Hematopoietic multipotent progenitor cell treated with erythropoietin and hydrocortisone succinate and interleukin-3 and kit ligand, for 4 days (in vitro differentiated cells): ENCODE data around the gene DENND1B.
"Not testable (repeated sequence)": the region's sequence is repeated elsewhere in the genome, so short reads cannot be mapped to it uniquely, and the experiment has no call there.

Experiments used
- DNase-seq: peaks from one replicate; pipeline ENCODE4 v3.0.0-alpha.2; 2015

DENND1B gene

DNA sequence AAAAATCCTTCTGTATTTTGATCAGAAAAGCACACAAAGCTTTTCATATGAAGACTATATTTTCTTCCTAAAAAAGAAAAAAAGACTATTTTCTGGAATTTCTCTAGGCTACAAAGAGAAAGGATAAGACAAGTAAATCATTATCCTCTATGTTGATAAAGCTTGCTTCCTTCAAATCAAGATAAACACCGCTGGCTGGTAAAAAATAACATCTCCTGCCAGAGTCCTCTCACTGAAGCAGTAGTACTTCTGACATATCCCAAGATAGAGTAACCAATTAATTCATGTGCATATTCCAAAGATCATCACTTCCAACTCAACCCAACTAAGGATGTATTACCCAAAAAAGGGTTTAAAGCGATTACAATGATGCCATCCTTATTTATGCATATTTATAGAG lies 34.3 kb downstream of the DENND1B start:
- DNase-seq, result no peak

DNA sequence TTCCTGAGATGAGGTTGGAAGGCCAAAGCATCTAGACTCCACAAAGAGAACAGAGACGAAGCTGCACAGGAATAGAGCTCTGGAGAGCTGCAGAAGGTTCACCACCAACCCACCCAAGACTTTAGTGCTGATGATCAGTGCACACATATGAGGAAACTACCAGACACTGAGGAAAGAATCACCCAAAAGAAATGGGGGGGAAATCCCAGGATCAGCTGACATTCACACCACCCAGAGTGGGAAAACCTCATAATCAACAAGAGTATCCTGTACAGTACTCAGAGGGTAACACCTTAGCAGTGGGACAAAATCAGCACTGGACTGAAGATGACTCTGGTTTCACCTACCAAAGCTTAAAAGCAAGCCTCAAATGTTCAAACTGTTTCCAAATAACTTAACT lies 36.4 kb downstream of the DENND1B start:
- no peak for DNase-seq

DNA sequence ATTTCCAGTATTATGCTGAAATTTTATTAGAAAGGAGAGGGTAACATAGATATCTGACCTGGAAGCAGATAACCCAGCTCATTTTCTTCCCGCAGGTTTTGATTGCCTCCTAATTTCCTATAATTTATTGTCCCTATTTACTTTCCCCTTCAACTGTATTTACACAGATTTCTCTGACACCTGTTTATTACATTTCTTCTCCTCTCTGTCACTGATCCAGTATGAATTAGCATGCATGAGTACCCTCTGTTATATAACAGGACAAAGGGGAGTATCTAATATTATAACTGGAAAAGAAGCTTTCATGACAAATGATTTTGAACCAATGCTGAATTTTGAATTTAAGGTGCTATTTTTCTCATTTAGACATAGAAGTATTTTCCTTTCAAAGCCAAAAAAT lies 37.4 kb downstream of the DENND1B start:
- no peak for DNase-seq

DNA sequence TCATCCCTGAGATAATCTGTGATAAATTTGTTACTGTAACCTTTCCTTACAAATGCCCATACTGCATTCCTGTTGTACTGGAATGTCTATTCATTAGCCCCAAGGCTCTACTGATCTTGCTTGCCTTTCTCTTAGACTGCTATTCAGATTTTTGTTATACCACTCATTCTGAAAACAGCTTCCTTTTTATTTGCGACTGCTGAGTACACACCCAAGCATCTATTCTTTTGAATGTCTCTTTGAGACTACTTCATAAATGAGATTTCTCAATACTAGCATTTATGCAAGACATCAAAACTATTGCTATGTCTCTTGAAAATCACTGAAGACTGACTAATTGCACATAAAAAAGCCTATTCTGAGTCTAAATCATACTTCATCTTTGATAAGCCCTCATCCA lies 38.6 kb downstream of the DENND1B start:
- DNase-seq, result peak; percentile 18

- no peak for DNase-seq
These were observed 39.8 kb downstream of the DENND1B start for GRCh38 chr1:197735461-197735860.

DNA sequence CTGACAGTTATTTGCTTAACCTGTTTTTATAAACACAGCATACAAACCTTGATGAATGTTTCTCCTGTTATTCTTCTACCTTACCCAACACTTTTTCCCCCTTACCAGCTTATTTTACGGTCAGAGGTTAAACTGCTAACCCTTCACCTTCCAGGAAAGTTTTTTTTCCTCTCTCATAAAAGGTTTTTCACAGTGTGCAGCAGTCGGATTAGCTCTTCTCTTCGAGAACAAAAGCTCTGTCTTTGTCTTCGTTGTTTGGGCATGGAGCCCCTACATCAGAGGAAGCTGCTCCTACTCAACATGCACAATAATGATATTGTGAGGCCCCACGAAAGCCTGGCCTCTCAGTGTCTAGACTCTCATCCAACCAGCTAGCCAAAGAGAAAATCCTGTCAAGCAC lies 42.0 kb downstream of the DENND1B start:
- no peak for DNase-seq

GRCh38 chr1:197732187-197732586 lies 43.1 kb downstream of the DENND1B start:
- no peak for DNase-seq

- DNase-seq, result no peak
These were observed 43.8 kb downstream of the DENND1B start for GRCh38 chr1:197731449-197731848.

DNA sequence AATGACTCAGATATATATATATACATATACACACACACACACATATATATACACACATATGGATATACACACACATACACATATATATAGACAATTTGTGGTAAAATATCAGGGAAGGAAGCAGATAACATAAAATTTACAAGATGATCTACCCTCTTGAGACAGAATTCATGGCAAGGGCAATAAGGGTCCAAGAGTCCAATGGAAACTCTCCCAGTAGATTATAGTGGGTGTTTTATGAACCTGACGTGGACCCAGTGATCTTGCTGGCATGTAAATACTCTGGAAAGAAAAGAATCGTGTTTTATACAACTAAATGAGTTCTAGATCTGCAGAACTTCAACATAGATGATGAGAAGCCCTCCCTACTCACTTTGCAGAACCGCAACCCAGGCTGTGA lies 49.3 kb downstream of the DENND1B start:
- no peak for DNase-seq

DNA sequence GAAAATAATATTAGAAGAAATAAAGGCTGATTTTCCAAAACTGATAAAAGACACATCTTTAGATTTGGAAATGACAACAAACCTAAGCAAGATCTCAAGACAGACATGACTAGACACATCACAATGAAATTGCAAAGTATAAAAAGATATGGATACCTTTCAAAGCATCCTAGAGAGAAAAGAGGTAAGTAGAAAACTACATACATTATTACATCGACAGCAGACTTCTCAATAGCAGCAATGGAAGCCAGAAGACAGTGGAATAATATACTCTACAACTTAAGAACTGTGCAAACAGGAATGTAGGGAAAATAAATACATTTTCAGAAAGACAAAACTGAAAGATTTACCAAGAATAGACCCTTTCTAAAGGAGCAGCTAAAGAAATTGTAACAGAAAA lies 50.2 kb downstream of the DENND1B start:
- peak; percentile 64 for DNase-seq

- DNase-seq, result peak; percentile 66
These were observed 59.5 kb downstream of the DENND1B start for GRCh38 chr1:197715806-197716205.

DNA sequence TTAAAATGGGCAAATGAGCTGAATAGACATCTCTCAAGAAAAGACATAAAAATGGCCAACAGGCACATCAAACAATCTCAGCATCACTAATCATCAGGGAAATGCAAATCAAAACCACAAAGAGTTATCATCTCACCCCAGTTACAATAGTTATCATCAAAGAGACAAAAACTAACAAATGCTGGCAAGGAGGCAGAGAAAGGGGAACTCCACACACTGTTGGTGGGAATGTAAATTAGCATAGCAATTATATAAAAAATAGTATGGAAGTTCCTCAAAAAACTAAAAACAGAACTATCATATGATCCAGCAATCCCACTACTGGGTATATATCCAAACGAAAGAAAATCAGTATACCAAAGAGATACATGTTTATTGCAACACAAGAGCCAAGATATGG lies 68.7 kb downstream of the DENND1B start:
- peak; percentile 60 for DNase-seq

DNA sequence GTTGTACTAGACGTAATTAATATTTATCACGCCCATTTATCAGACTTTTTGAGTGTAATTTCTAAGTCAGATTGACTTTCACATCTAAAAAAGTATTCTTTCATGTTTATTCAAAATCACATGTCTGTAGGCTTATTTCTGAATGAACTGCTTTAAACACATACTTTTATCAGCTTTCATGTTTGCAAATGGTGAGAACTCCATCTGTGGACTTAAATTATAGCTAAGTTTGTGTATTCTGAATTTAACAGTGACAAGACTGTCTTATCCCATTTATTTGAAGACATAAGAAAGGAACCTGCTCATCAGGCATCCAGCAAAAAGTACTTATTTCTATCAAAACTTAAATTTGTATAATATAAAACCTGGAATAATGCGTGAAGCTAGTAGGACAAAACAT lies 69.3 kb downstream of the DENND1B start:
- no peak for DNase-seq

GRCh38 chr1:197700688-197701087 lies 74.6 kb downstream of the DENND1B start:
- not testable (repeated sequence) for DNase-seq

DNA sequence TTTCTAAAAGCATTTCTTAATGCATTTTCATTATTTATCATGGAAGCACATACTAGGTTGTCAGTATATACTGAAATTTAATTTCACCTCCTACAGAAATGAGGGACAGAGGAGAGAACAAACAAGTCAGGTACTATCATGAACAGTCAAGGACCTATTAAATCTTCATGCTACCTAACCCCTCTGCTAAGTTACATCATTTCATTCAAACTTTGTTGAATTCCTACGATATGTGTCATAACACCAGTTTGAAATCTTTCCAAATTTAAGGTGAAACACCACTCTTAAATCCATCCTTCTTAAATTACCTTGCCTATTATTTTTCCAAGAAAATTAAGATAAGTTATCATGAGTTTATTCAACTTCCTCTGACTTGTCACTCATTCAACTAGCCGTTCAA lies 78.9 kb downstream of the DENND1B start:
- DNase-seq, result no peak

DNA sequence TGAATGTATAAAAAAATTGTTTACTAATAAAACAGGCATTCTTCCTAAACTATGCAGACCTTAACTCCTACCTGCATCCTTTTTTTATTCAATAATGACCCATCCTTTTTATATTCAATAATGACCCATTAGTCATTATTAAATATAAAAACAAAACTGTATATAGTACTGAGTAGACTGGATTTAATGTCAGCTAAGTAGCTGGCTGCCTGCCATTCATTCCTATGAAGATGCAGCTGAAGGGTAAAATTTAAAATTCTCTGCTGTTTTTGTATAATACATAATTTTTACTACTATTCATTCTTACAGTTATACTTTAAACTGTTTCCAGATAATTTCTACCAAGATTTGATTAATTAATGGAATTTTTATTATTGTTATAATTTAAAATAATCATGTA lies 79.3 kb downstream of the DENND1B start:
- DNase-seq, result no peak

DNA sequence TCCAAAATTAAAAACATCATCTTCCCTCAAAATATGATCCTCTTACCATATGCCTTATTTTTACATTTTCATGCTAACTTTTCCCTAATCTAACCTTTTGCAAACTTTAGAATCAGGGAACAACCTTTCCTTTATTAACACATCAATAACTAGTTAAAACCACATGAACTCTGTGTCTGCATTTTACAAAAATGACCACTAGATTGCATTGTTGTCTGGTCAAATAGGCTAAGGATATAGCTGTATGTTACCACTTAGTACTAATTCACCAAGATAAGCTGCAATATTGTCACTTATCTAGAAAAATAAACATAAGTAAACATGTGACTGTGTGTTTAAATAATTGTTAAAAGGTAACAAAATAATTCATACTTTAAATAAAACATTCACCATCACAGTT lies 82.3 kb downstream of the DENND1B start:
- DNase-seq, result peak; percentile 62

- DNase-seq, result no peak
These were observed 83.5 kb downstream of the DENND1B start for GRCh38 chr1:197691816-197692215.

- DNase-seq, result peak; percentile 14
These were observed 85.2 kb downstream of the DENND1B start for GRCh38 chr1:197690074-197690473.

- DNase-seq, result no peak
These were observed 87.0 kb downstream of the DENND1B start for GRCh38 chr1:197688233-197688632.

DNA sequence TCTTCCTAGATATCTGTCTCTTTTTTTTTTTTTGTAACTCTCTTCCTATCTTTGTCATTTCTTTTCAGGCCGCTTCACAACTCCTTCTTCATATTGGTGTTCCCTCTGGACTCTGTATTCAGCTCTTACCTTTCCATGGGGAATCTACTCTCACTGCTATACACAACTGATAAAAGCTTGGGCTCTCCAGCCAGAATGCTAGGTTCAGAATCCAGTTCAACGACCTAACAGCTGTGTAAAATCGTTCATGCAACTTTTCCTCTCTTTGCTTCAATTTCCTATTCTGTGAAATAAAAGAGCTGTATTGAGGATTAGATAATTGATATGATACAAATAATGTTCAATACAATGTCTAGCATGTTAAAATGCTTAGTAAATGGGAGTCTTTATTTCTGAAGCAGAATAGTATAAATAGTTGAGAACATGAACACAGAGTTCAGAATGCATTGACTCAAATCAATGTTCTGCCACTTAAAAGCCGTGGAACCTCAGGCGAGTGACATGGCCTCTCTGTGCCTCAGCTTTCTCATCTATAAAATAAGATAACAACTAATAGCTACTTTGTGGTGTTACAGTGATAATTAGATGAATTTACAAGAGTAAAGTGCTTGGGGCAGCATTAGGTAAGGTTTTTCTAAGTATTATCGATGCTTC lies 88.5 kb downstream of the DENND1B start:
- DNase-seq, result no peak

GRCh38 chr1:197686231-197686630 lies 89.0 kb downstream of the DENND1B start:
- no peak for DNase-seq

DNA sequence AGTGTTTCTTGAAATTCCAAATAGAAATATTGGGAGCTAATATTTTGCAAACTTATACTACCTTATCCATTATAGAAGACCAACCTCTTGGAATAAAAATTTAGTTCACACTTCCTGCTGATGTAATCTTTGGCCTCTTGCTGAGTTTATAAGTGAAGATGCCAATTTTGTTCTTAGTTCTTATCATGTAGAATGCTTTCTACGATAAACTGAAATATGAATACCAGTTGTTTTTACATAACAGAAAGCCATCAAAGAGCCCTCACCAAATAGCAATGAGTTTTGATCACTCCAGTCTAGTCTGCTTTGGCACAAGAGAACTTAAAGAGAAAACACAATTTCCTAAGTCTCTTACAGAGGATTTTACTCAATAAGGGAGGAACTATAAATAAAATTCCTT lies 89.5 kb downstream of the DENND1B start:
- DNase-seq, result no peak

- DNase-seq, result no peak
These were observed 91.3 kb downstream of the DENND1B start for GRCh38 chr1:197683895-197684553.

DNA sequence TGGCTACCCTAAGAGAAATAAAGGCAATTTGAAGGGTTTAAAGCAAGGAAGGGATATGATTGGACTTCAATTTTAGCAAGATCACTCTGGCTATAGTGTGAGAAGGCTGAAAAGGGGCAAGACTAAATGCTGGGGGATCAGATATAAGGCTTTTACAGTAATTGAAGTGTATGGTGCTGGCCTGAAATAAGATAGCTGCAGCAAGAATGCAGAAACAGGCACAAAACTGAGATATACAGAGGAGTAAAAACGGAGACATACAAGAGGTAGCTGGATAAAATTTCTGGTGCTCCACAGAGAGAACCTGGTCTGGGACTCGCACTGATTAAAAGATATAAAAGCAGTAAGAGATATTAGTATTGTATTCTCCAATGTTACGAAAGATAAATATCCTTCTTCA lies 92.0 kb downstream of the DENND1B start:
- DNase-seq, result no peak
